Liver (tissue), 9 donors: Measurements from ENCODE around the gene INSYN2B. TPM values are rescaled to one million over a fixed set of nuclear protein-coding genes. Genes with fewer than 3 reads are reported as not detected.
"Not testable (repeated sequence)": the region's sequence is repeated elsewhere in the genome, so short reads cannot be mapped to it uniquely, and the experiment has no call there.

Source experiments
- DNase-seq: peaks from one replicate; pipeline ENCODE4 v3.0.0-alpha.2; 2017; ENCODE audit warnings: low spot score
- H3K27ac ChIP-seq, 2 donors: one replicate each; pipeline ENCODE4 v1.7.0; 2013; ENCODE audit warnings: inconsistent platforms in 2 of 2, low read length in 2 of 2, control low read depth in 1 of 2, low read depth in 1 of 2, mild to moderate bottlenecking in 1 of 2
- H3K27me3 ChIP-seq, 4 donors: one replicate each; pipeline versions ENCODE4 v1.6.1 to v1.7.0; 2013; ENCODE audit warnings: low read length in 3 of 4, inconsistent platforms in 1 of 4, mild to moderate bottlenecking in 1 of 4, moderate library complexity in 1 of 4; ENCODE audit not compliant: control insufficient read depth in 4 of 4, insufficient read depth in 4 of 4
- H3K36me3 ChIP-seq, 4 donors: one replicate each; pipeline versions ENCODE4 v1.6.1 to v1.7.0; 2013; ENCODE audit warnings: low read length in 3 of 4, mild to moderate bottlenecking in 3 of 4, low read depth in 1 of 4, moderate library complexity in 1 of 4; ENCODE audit not compliant: control insufficient read depth in 4 of 4, insufficient read depth in 3 of 4
- H3K4me1 ChIP-seq, 4 donors: one replicate each; pipeline versions ENCODE4 v1.6.1 to v1.7.0; 2013; ENCODE audit warnings: low read length in 3 of 4, mild to moderate bottlenecking in 3 of 4, moderate library complexity in 1 of 4; ENCODE audit not compliant: control insufficient read depth in 4 of 4, insufficient read depth in 4 of 4
- H3K4me3 ChIP-seq, 3 donors: one replicate each; pipeline versions ENCODE4 v1.6.1 to v1.7.0; 2013; ENCODE audit warnings: low read length in 3 of 3, control low read depth in 1 of 3, low read depth in 1 of 3, mild to moderate bottlenecking in 1 of 3
- H3K9ac ChIP-seq, 2 donors: one replicate each; pipeline ENCODE4 v1.7.0; 2013; ENCODE audit warnings: low read length in 2 of 2, mild to moderate bottlenecking in 2 of 2, moderate library complexity in 2 of 2, control low read depth in 1 of 2, low read depth in 1 of 2
- H3K9me3 ChIP-seq, 4 donors: one replicate each; pipeline versions ENCODE4 v1.6.1 to v1.7.0; 2013; ENCODE audit warnings: low read length in 3 of 4; ENCODE audit not compliant: control insufficient read depth in 4 of 4
- EGR1 ChIP-seq, 2 donors: IDR thresholded peaks; 2 replicates each; pipeline ENCODE4 v1.6.1; 2016 to 2018; ENCODE audit warnings: antibody characterized with exemption in 2 of 2, low read depth in 2 of 2
- FOXA1 ChIP-seq: IDR thresholded peaks from 2 replicates; pipeline ENCODE4 v1.6.1; 2016; ENCODE audit warnings: antibody characterized with exemption
- FOXA2 ChIP-seq: IDR thresholded peaks from 2 replicates; pipeline ENCODE4 v1.6.1; 2016; ENCODE audit warnings: antibody characterized with exemption
- GABPA ChIP-seq, 2 donors: IDR thresholded peaks in 1 of 2; conservative IDR thresholded peaks in 1 of 2; 2 replicates each; pipeline ENCODE4 v1.6.1; 2016; ENCODE audit warnings: antibody characterized with exemption in 2 of 2, mild to moderate bottlenecking in 1 of 2, moderate library complexity in 1 of 2
- HNF4A ChIP-seq, 2 donors: conservative IDR thresholded peaks; 2 replicates each; pipeline ENCODE4 v1.6.1; 2016; ENCODE audit warnings: antibody characterized with exemption in 2 of 2, mild to moderate bottlenecking in 2 of 2
- HNF4G ChIP-seq: IDR thresholded peaks from 2 replicates; pipeline ENCODE4 v1.6.1; 2016; ENCODE audit warnings: antibody characterized with exemption
- JUND ChIP-seq, 2 donors: IDR thresholded peaks; 2 replicates each; pipeline ENCODE4 v1.6.1; 2016; ENCODE audit warnings: antibody characterized with exemption in 2 of 2
- NR2F2 ChIP-seq: IDR thresholded peaks from 2 replicates; pipeline ENCODE4 v1.6.1; 2016; ENCODE audit warnings: antibody characterized with exemption
- RAD21 ChIP-seq, 2 donors: IDR thresholded peaks; 2 replicates each; pipeline ENCODE4 v1.6.1; 2016; ENCODE audit warnings: antibody characterized with exemption in 2 of 2, mild to moderate bottlenecking in 2 of 2
- REST ChIP-seq: IDR thresholded peaks from 2 replicates; pipeline ENCODE4 v1.6.1; 2016; ENCODE audit warnings: antibody characterized with exemption, mild to moderate bottlenecking
- RXRA ChIP-seq, 2 donors: IDR thresholded peaks; 2 replicates each; pipeline ENCODE4 v1.6.1; 2017 to 2018; ENCODE audit warnings: antibody characterized with exemption in 2 of 2, mild to moderate bottlenecking in 1 of 2
- SP1 ChIP-seq: IDR thresholded peaks from 2 replicates; pipeline ENCODE4 v1.6.1; 2018; ENCODE audit warnings: antibody characterized with exemption, mild to moderate bottlenecking
- TAF1 ChIP-seq: conservative IDR thresholded peaks from 2 replicates; pipeline ENCODE4 v1.6.1; 2016; ENCODE audit warnings: antibody characterized with exemption, mild to moderate bottlenecking
- YY1 ChIP-seq: IDR thresholded peaks from 2 replicates; pipeline ENCODE4 v1.6.1; 2016; ENCODE audit warnings: antibody characterized with exemption, mild to moderate bottlenecking
- WGBS: extraction: QIAGEN DNeasy Blood & Tissue Kit; methylation state at CpG from one replicate; pipeline ENCODE4 v1.1.7; 2013; 5-methylcytosine and 5-hydroxymethylcytosine counted together
- polyA plus RNA-seq, 2 donors: library from polyadenylated mRNA; stranded (reverse) in 1 of 2; unstranded in 1 of 2; fragments of 200-250 nt in 1 of 2; fragments of >200 nt in 1 of 2; fragmentation: Nextera tagmentation in 1 of 2; extraction: Ambion mirVana in 1 of 2; gene quantifications; one replicate each; pipeline versions ENCODE4 v1.2.1 to v1.2.3, GENCODE V29; 2013 to 2015
- total RNA-seq, 2 donors: library from RNA; depleted of rRNA; stranded (reverse); fragments of >200 nt; gene quantifications; one replicate each; pipeline ENCODE4 v1.2.3, GENCODE V29; 2014
- TF ChIP-seq, protein P1 (sequence below): IDR thresholded peaks from 2 replicates; pipeline ENCODE4 v1.6.1; 2016; ENCODE audit warnings: antibody characterized with exemption
- TF ChIP-seq, protein P2 (sequence below): IDR thresholded peaks from 2 replicates; pipeline ENCODE4 v1.6.1; 2016; ENCODE audit warnings: antibody characterized with exemption
- TF ChIP-seq, protein P3 (sequence below): fragments of 150-350 bp; IDR thresholded peaks from 2 replicates; pipeline ENCODE4 v1.5.1; 2017; ENCODE audit warnings: improper control_type of control experiment, low read depth, low read length; ENCODE audit not compliant: missing input control
- donor health status: healthy.
- donor health status: healthy.
- donor health status: healthy.
- donor health status: healthy.
- donor health status: healthy.

Gene INSYN2B
- total and polyA plus RNA-seq, 4 donors, result 0.08 to 0.33 (median 0.13) TPM; not detected in 1

DNA sequence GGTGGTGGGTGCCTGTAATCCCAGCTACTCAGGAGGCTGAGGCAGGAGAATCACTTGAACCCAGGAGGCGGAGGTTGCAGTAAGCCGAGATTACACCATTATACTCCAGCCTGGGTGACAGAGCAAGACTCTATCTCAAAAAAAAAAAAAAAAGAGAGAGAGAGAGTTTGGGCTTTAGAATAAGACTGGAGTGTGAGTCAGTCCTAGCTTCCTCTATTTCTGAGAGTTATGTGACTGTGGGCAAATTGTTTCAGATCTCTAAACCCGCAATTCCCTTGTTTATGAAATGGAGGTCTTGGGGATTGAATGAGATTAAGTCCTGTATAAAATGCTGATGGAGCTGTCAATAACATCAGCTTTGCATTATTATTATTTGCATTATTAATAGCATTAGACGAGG, 27.1 kb downstream of the INSYN2B start:
- H3K9me3 ChIP-seq, H3K27ac ChIP-seq, H3K4me1 ChIP-seq, H3K4me3 ChIP-seq, H3K36me3 ChIP-seq, H3K27me3 ChIP-seq, H3K9ac ChIP-seq, DNase-seq: not testable (repeated sequence)
- 67% methylated on average over 4 of the region's 4 CpGs for WGBS

DNA sequence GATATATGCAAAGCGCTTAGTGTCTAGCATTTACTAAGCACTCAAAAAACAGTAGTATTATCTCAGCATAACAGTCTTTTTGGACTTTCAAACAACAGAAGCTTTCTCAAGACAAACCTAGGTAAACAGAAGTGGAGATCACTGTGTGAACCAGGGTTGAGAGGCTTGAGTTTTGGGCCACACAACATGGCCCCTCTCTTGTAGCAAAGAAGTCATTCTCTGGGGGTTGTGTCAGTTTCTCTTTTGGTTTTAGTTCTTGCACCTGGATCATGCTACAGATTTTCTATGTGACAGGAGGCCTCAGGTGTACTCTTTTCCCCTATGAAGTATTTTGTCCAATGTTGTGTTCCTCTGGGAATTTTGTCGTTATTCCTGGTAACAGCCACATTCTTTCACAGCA, 30.0 kb downstream of the INSYN2B start:
- H3K36me3 ChIP-seq, result no peaks in the 10 kb centered on the region
- no peak for DNase-seq
- H3K9me3 ChIP-seq, result no peaks in the 10 kb centered on the region
- no peaks in the 10 kb centered on the region for H3K4me1 ChIP-seq
- no peak overlapping the region for H3K27ac ChIP-seq
- H3K4me3 ChIP-seq, result no peak overlapping the region
- no peaks in the 10 kb centered on the region for H3K27me3 ChIP-seq
- TF ChIP-seq GABPA (IDR thresholded peaks at IDR 0.05 in 1 of 2, conservative IDR thresholded peaks at IDR 0.05 in 1 of 2) (no peak), EGR1 (IDR thresholded peaks at IDR 0.05; ENCODE audit: low read depth in 2 of 2) (no peak), REST (no peak), SP1 (no peak), NR2F2 (no peak), RXRA (IDR thresholded peaks at IDR 0.05) (no peak), HNF4G (no peak), JUND (IDR thresholded peaks at IDR 0.05) (no peak), TAF1 (no peak), FOXA1 (no peak), HNF4A (conservative IDR thresholded peaks at IDR 0.05) (no peak), RAD21 (IDR thresholded peaks at IDR 0.05) (no peak), FOXA2 (no peak), YY1 (no peak)
- TF ChIP-seq, protein P1, sequence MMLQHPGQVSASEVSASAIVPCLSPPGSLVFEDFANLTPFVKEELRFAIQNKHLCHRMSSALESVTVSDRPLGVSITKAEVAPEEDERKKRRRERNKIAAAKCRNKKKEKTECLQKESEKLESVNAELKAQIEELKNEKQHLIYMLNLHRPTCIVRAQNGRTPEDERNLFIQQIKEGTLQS, result no peak
- TF ChIP-seq, protein P2, sequence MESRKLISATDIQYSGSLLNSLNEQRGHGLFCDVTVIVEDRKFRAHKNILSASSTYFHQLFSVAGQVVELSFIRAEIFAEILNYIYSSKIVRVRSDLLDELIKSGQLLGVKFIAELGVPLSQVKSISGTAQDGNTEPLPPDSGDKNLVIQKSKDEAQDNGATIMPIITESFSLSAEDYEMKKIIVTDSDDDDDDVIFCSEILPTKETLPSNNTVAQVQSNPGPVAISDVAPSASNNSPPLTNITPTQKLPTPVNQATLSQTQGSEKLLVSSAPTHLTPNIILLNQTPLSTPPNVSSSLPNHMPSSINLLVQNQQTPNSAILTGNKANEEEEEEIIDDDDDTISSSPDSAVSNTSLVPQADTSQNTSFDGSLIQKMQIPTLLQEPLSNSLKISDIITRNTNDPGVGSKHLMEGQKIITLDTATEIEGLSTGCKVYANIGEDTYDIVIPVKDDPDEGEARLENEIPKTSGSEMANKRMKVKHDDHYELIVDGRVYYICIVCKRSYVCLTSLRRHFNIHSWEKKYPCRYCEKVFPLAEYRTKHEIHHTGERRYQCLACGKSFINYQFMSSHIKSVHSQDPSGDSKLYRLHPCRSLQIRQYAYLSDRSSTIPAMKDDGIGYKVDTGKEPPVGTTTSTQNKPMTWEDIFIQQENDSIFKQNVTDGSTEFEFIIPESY, result no peak
- TF ChIP-seq, protein P3, sequence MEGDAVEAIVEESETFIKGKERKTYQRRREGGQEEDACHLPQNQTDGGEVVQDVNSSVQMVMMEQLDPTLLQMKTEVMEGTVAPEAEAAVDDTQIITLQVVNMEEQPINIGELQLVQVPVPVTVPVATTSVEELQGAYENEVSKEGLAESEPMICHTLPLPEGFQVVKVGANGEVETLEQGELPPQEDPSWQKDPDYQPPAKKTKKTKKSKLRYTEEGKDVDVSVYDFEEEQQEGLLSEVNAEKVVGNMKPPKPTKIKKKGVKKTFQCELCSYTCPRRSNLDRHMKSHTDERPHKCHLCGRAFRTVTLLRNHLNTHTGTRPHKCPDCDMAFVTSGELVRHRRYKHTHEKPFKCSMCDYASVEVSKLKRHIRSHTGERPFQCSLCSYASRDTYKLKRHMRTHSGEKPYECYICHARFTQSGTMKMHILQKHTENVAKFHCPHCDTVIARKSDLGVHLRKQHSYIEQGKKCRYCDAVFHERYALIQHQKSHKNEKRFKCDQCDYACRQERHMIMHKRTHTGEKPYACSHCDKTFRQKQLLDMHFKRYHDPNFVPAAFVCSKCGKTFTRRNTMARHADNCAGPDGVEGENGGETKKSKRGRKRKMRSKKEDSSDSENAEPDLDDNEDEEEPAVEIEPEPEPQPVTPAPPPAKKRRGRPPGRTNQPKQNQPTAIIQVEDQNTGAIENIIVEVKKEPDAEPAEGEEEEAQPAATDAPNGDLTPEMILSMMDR, result no peak
- WGBS, result 91% methylated on average over 2 of the region's 2 CpGs
- H3K9ac ChIP-seq, result no peak overlapping the region
